ENCODE measurements around the gene TBXT.

DNA sequence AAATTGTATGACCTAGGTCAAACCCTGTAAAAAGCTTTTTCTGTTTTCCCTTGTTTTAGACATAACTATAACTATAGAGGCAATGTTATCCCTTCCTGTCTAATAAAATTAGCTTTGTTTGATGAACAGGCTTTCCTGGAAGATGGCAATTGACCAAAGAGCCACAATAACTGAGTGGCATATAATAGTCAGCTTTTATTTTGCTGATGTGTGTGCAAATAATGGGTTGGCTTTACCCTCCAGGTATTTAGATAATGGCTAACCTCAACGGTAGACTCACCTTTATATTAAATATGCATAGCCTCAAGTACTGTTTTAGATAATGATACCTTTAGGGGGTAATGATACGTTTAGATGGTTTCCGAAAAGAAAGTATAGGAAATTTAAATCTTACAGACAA is 15.0 kb downstream of the TBXT start:
- no peak for TF ChIP-seq POLR2A (IDR thresholded peaks at IDR 0.05)
- no peak for TF ChIP-seq CTCF (IDR thresholded peaks at IDR 0.05)

Measured in thyroid gland (tissue), 4 donors.